Measurements from ENCODE around the gene PCDH9.

The PCDH9 gene

GRCh38 chr13:67023130-67023876, 206.8 kb downstream of the PCDH9 start:
- TF ChIP-seq CTCF (IDR thresholded peaks at IDR 0.05; ENCODE audit: borderline replicate concordance, insufficient read depth, low read depth, low read length) = no peak
- H3K4me3 ChIP-seq (ENCODE audit: low read depth, low read length) = no peak overlapping the region

GRCh38 chr13:67018775-67019174, 211.4 kb downstream of the PCDH9 start:
- no peak for TF ChIP-seq CTCF (IDR thresholded peaks at IDR 0.05; ENCODE audit: borderline replicate concordance, insufficient read depth, low read depth, low read length)
- H3K4me3 ChIP-seq (ENCODE audit: low read depth, low read length) = no peak overlapping the region

- no peak for TF ChIP-seq CTCF (IDR thresholded peaks at IDR 0.05; ENCODE audit: borderline replicate concordance, insufficient read depth, low read depth, low read length)
- H3K4me3 ChIP-seq (ENCODE audit: low read depth, low read length) = no peak overlapping the region
Measured at GRCh38 chr13:67017276-67017675, 212.9 kb downstream of the PCDH9 start.

- no peak overlapping the region for H3K4me3 ChIP-seq (ENCODE audit: low read depth, low read length)
- TF ChIP-seq CTCF (IDR thresholded peaks at IDR 0.05; ENCODE audit: borderline replicate concordance, insufficient read depth, low read depth, low read length) = no peak
Measured at GRCh38 chr13:67015976-67016600, 214.0 kb downstream of the PCDH9 start.

GRCh38 chr13:67014399-67014798, 215.7 kb downstream of the PCDH9 start:
- no peak overlapping the region for H3K4me3 ChIP-seq (ENCODE audit: low read depth, low read length)
- no peak for TF ChIP-seq CTCF (IDR thresholded peaks at IDR 0.05; ENCODE audit: borderline replicate concordance, insufficient read depth, low read depth, low read length)

GRCh38 chr13:67013709-67014108, 216.4 kb downstream of the PCDH9 start:
- H3K4me3 ChIP-seq (ENCODE audit: low read depth, low read length) = no peak overlapping the region
- no peak for TF ChIP-seq CTCF (IDR thresholded peaks at IDR 0.05; ENCODE audit: borderline replicate concordance, insufficient read depth, low read depth, low read length)
